Ecto neural progenitor cell (in vitro differentiated cells): ENCODE results near the gene JUN.

ENCODE experiments used
- DNase-seq: peaks from one replicate; pipeline ENCODE4 v3.0.0-alpha.2; 2018; ENCODE audit warnings: low spot score

JUN gene

GRCh38 chr1:58762806-58763205, 21.0 kb downstream of the JUN start:
- no peak for DNase-seq

DNA sequence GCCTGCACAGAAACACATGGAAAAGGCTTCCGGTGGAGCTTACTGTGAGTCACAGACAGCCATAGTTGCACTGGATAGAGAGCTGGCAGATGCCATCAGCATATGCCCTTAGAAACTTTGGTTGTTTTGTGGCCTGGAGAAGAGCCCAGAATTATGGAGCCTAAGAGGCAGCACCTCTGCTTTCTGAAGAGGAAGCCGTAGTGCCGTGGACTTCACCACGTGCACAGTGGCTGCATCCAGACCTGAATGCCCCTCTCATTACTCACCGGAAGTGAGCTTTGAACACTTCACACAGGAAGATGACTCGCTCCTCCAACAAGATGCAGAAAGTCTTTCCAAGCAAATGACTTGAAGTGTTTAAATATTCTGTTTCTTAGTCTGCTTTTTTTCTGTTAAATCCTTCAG, 28.4 kb downstream of the JUN start:
- no peak for DNase-seq

DNA sequence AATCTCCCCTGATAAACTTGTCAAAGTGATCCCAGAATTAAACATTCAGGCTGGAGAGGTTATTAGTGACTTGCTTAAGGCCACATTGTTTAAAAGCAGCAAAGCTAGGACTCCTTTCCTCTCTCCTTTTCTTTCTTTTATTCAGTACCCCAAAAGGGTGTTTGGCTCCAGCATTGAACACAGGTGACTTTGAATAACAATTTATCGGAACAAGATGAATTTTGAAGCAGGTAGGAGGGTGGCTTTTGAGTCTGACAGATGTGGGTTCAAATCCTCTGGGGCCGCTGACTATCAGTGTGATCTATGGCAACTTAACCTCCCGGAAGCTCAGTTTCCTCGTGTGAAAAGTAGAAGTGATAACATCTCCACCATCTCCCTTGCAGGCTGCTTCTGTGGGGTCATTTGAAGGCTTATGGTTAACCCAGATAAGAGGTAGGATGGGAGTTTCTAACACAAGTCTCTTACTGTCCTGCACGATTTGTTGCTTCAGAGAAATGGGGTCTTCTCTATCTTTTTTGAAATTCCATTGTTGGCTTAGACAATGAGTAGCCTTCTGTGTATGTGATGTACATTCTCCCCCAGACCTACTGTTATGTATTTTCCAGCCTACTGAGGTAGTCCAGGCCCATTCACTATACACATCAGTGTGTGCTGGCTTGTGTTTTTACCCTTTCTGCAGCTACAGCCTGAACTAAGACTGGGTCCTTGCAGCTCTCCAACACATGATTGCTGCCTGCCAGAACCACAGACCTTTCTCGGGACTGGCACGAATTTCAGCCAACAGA, 29.0 kb downstream of the JUN start:
- DNase-seq = no peak

DNA sequence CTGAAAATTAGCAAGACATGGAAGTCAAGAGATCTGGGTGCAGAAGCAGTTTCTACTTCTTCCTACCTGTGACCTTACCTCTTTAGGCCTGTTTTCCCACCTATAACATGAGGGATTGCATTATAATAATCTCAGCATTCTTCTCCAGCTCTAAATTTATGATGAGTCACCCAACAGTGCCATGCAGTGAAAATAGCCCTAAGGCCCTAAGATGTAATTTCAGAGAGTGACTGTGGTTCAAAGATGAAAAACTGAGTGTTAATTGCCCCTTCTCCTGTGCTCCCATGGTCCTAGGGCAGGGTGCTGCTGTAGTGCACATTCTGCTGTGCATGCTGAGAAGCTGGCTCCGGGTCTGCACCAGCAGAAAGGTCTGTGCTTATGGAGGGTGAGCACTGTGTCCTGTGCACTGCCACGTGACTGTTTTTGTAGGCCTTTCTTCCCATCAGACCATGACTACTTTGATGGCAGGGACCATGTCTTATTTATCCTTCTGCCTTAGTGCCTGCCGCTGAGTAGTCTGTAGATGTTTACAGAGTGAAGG, 29.7 kb downstream of the JUN start:
- DNase-seq = no peak

- no peak for DNase-seq
Measured at GRCh38 chr1:58753431-58753866, 30.4 kb downstream of the JUN start.

DNA sequence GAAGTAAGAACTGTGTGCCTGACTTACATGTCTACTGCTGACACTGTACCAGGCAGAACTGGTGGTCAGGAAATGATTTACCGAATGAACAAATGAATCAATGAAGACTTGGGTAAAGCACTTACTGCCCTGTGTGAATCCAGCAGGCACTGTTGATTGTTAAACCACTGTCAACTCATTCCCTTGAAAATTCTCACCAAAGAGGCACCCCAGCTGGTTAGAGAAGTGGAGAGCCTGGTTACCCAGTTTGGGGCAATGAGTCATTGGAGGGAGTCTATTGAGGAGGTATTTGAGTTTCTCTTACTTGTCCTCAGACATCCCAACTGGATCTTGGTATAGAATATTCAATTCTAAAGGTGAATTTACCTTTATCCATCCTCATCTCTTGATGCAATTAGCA, 34.2 kb downstream of the JUN start:
- no peak for DNase-seq

GRCh38 chr1:58748666-58749065, 35.2 kb downstream of the JUN start:
- no peak for DNase-seq

DNA sequence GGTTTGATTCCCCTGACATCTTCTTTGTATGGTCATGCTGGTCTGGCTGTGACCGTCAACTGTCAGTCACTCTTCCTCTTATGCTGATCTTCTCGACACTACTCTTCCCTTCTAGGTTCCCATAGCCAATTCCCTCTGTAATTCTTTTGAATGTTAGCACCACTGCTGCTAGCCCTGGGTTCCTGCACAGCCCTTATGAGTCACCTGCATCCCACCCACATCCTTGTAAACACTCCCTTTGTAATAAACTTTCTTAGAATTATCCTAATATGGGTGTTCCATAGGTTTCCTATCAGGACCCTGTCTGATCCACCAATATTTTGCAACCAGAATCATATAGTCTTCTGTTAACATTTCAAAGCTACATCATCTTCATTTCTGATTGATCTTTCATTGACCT, 37.1 kb downstream of the JUN start:
- DNase-seq = no peak

- no peak for DNase-seq
Measured at GRCh38 chr1:58746182-58746581, 37.7 kb downstream of the JUN start.

- no peak for DNase-seq
Measured at GRCh38 chr1:58745666-58746065, 38.2 kb downstream of the JUN start.

GRCh38 chr1:58745117-58745516, 38.7 kb downstream of the JUN start:
- no peak for DNase-seq

DNA sequence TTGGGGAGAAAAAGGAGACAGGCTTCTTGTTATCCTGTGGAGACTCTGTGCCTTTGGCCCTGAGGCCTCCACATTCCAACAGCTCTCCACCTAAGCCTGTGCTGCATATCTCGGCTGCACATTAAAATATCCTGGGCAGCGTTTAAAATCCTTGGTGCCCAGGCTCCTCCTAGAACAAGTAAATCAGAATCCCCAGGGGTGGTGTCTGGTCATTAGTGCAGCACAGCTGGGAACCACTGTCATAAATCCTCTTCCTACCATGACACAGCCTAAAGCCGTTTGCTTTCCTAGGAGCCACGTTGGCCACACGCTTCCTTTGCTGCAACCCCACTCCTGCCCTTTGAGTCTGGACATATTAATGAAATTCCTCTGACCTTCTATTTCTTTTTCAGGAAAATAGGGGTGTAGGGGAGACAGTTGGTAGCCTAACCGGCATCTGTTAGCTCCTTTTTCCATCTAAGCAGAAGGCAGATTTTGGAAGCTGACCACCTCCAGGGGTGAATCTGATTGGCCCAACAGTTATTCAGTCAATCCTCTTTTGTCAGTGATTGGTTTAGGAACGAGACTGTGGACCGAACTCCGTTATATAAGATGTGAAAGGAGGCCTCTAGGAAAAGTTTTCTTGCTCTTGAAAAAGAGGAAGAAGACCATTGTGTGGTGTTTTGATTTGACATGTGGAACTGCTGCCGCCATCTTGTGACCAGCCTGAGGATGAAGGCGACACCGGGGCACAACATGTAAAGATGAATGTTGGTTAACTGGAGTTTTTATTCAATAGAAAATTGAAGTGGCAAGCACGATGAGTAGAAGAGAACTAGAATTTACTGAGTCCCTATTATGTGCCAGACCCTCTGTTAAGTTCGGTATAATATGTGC, 41.9 kb downstream of the JUN start:
- DNase-seq = no peak

DNA sequence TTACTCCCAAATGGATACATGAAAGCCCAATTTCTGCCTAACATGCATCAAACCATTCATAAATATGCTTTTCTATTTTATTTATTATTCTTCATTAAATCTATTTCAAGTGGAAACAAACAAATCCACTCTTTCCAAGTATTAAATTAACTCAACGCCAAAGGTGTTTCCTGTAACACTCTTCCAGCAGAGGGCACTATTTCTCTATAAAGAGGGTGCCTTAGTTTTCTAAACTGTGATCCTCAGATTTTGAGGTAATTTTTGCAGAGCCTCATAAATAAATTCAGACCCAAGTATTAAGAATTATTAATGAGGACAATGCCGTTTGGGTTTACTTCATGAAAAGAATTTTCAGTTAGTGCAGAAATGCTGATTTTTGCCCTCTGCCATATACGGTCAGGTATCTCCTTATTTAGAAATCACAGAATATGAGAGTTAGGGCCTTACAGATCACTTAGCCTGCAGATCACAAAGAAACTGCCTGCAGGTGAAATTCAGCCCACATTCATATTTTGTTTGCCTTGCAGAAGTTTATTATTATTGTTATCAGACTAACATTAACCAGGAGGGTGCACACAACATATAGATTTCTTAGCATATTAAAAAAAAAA, 43.9 kb downstream of the JUN start:
- DNase-seq = no peak

GRCh38 chr1:58738876-58739275, 45.0 kb downstream of the JUN start:
- DNase-seq = no peak

- no peak for DNase-seq
Measured at GRCh38 chr1:58735586-58735985, 48.3 kb downstream of the JUN start.

- no peak for DNase-seq
Measured at GRCh38 chr1:58734630-58735029, 49.2 kb downstream of the JUN start.

DNA sequence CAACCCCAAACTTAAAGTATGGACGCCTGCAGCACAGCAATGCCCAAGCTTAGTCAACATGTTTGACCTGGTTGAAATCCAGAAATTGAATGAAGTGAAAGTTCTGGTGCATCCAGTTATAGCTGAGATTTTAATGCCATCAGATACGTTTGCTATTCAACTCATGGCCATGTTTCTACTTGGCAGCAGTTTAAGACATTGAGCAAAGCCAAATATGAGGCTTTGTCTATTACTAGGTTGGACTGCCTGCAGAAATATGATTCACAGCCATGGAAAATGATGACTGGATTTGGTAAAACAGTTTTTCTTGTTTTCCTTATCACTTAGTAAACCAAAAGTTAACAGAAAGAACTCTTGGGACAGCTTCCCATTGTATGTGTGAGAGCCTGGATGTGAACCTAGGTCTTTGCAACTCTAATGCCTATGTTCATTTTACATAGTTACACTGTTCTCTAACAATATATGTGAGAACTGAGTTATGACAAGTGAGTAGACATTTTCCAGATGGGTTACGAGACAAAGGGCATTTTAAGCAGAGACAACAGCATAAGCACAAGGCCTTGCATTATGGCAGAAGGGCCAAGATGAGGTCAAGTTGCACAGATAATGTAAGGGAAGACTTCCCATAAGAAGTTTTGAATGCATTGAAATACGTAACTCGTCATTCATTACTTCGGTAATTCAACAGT, 51.6 kb downstream of the JUN start:
- no peak for DNase-seq
